Mucosa of rectum (tissue), 2 donors: ENCODE data around the gene MTSS2.

Experiments used
- H3K27ac ChIP-seq, 2 donors: one replicate each; pipeline ENCODE4 v1.7.0; 2013; ENCODE audit warnings: inconsistent platforms in 2 of 2, low read depth in 2 of 2, low read length in 2 of 2
- H3K27me3 ChIP-seq, 2 donors: one replicate each; pipeline ENCODE4 v1.7.0; 2013; ENCODE audit warnings: low read length in 2 of 2; ENCODE audit not compliant: control insufficient read depth in 2 of 2, insufficient read depth in 2 of 2
- H3K36me3 ChIP-seq, 2 donors: one replicate each; pipeline ENCODE4 v1.7.0; 2013; ENCODE audit warnings: low read length in 2 of 2; ENCODE audit not compliant: control insufficient read depth in 2 of 2, insufficient read depth in 2 of 2
- H3K4me1 ChIP-seq, 2 donors: one replicate each; pipeline ENCODE4 v1.7.0; 2013; ENCODE audit warnings: low read length in 2 of 2, mild to moderate bottlenecking in 1 of 2; ENCODE audit not compliant: control insufficient read depth in 2 of 2, insufficient read depth in 2 of 2
- H3K4me3 ChIP-seq, 2 donors: one replicate each; pipeline ENCODE4 v1.7.0; 2013; ENCODE audit warnings: low read length in 2 of 2
- H3K9ac ChIP-seq, 2 donors: one replicate each; pipeline ENCODE4 v1.7.0; 2013; ENCODE audit warnings: low read length in 2 of 2, low read depth in 1 of 2, mild to moderate bottlenecking in 1 of 2
- H3K9me3 ChIP-seq, 2 donors: one replicate each; pipeline ENCODE4 v1.7.0; 2013; ENCODE audit warnings: low read length in 2 of 2; ENCODE audit not compliant: control insufficient read depth in 2 of 2
- donor health status: healthy.
- donor health status: Normal muscosa, but diverticular disease.

MTSS2 gene

DNA sequence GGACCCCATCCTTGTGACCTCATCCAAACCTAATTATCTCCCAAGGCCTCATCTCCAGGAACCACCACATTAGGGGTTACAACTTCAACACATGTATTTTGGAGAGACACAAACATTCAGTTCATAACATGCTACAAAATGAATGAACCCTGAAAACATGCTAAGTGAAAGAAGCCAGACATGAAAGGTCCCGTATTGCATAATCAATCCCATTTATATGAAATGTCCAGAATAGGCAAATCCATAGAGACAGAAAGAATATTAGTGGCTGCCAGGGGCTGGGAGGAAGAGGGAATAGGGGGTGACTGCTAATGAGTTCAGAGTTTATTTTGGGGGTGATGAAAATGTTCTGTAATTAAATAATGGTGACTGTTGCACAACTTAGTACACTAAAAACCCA is 43.2 kb downstream of the MTSS2 start:
- no peak overlapping the region for H3K9ac ChIP-seq
- H3K9me3 ChIP-seq, result no peaks in the 10 kb centered on the region
- no peak overlapping the region for H3K4me3 ChIP-seq
- no peak overlapping the region for H3K27ac ChIP-seq
- H3K27me3 ChIP-seq, result no peaks in the 10 kb centered on the region
- no peaks in the 10 kb centered on the region for H3K4me1 ChIP-seq
- H3K36me3 ChIP-seq, result no peaks in the 10 kb centered on the region

DNA sequence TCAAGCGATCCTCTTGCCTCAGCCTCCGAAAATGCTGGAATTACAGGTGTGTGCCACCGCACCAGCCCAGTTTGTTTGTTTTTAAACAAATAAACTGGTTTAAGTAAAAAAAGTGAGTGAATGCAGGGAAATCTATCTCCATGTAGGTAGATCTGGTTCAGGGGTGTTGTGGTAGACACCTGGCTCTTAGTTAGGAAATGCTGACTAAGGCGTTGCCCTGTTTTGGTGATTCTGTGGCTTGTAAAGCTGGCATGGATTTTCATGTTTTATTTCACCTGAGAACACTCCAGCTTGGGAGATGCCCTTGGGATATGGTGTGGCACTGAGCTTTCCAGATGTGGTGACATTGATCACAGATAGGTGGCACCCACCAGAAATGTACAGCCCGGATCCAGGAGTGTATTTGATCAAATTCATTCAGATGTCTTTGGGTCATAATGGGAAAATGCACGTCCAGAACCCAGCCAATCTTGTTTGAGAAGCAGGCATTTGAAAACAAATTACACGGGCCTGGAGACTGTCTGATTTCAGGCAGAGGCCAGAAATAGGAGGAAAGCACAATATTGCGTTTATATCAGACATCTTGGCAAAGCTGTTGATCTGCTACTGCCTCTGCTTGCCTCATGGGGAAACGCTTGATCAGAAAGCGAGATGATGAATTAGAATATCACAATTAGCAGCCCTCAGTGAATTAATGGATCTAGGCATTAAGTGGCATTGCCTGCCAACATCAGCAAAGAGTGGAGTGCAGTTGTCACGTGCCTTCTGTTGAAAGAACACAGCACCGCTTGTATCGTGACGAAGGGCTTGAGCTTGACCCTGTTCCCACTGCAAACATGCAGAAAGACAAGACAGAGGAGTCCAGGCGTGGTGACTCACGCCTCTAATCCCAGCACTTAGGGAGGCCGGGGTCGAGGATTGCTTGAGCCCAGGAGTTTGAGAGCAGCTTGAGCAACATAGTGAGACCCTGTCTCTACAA is 46.8 kb downstream of the MTSS2 start:
- Histone ChIP-seq H3K27ac (peak overlapping the region; percentile 17 to 38), H3K36me3 (no peaks in the 10 kb centered on the region), H3K27me3 (no peaks in the 10 kb centered on the region), H3K9me3 (no peaks in the 10 kb centered on the region), H3K4me3 (no peak overlapping the region), H3K9ac (no peak overlapping the region), H3K4me1 (no peaks in the 10 kb centered on the region)
